HT-29 (cell line): ENCODE results near the gene NRXN3. TPM values are rescaled to one million over a fixed set of nuclear protein-coding genes. Genes with fewer than 3 reads are reported as not detected.

ENCODE experiments used
- DNase-seq: peaks from one replicate; pipeline ENCODE4 v3.0.0-alpha.2; 2015; ENCODE audit warnings: low spot score
- total RNA-seq: library from RNA; depleted of rRNA; stranded (reverse); fragments of >200 nt; shearing (Covaris generic); gene quantifications from 2 replicates; pipeline ENCODE4 v1.2.3, GENCODE V29; 2014

Gene NRXN3
- total RNA-seq, 1 experiment from 2014 or later = not detected

- DNase-seq = no peak
Observed at GRCh38 chr14:79405512-79405910, 1235.3 kb downstream of the NRXN3 start.

- no peak for DNase-seq
Observed at GRCh38 chr14:79407572-79407971, 1237.4 kb downstream of the NRXN3 start.

GRCh38 chr14:79408696-79409095 is 1238.5 kb downstream of the NRXN3 start:
- DNase-seq = no peak

- no peak for DNase-seq
Observed at GRCh38 chr14:79411403-79412174, 1241.4 kb downstream of the NRXN3 start.

GRCh38 chr14:79412822-79413221 is 1242.6 kb downstream of the NRXN3 start:
- DNase-seq = no peak

GRCh38 chr14:79413734-79414428 is 1243.7 kb downstream of the NRXN3 start:
- no peak for DNase-seq

GRCh38 chr14:79415726-79416125 is 1245.6 kb downstream of the NRXN3 start:
- no peak for DNase-seq

- DNase-seq = no peak
Observed at GRCh38 chr14:79417961-79418360, 1247.8 kb downstream of the NRXN3 start.

GRCh38 chr14:79418649-79419415 is 1248.7 kb downstream of the NRXN3 start:
- DNase-seq = no peak

- no peak for DNase-seq
Observed at GRCh38 chr14:79419571-79420327, 1249.6 kb downstream of the NRXN3 start.

- no peak for DNase-seq
Observed at GRCh38 chr14:79420725-79421124, 1250.6 kb downstream of the NRXN3 start.

GRCh38 chr14:79421811-79422210 is 1251.6 kb downstream of the NRXN3 start:
- no peak for DNase-seq

GRCh38 chr14:79424462-79424861 is 1254.3 kb downstream of the NRXN3 start:
- DNase-seq = no peak

- DNase-seq = no peak
Observed at GRCh38 chr14:79426103-79426755, 1256.1 kb downstream of the NRXN3 start.

GRCh38 chr14:79432640-79433039 is 1262.5 kb downstream of the NRXN3 start:
- no peak for DNase-seq

GRCh38 chr14:79436335-79436734 is 1266.2 kb downstream of the NRXN3 start:
- DNase-seq = no peak

- no peak for DNase-seq
Observed at GRCh38 chr14:79437951-79438350, 1267.8 kb downstream of the NRXN3 start.

GRCh38 chr14:79438696-79439342 is 1268.6 kb downstream of the NRXN3 start:
- DNase-seq = no peak

GRCh38 chr14:79442786-79443185 is 1272.6 kb downstream of the NRXN3 start:
- no peak for DNase-seq

GRCh38 chr14:79443602-79444001 is 1273.4 kb downstream of the NRXN3 start:
- no peak for DNase-seq

GRCh38 chr14:79448960-79449359 is 1278.8 kb downstream of the NRXN3 start:
- no peak for DNase-seq
